Tibial nerve (tissue), 4 donors: Measurements from ENCODE around the gene HLA-DRB1. TPM values are rescaled to one million over a fixed set of nuclear protein-coding genes. Genes with fewer than 3 reads are reported as not detected.

Experiments
- DNase-seq, 2 donors: peaks; one replicate each; pipeline ENCODE4 v3.0.0-alpha.2; 2019; ENCODE audit warnings: low spot score in 2 of 2
- H3K27ac ChIP-seq, 4 donors: fragments of 200-600 bp; sonication (generic) in 3 of 4; one replicate each; pipeline ENCODE4 v1.5.1; 2017 to 2019; ENCODE audit warnings: mild to moderate bottlenecking in 1 of 4
- H3K27me3 ChIP-seq, 2 donors: fragments of 200-600 bp; sonication (generic) in 1 of 2; one replicate each; pipeline versions ENCODE4 v1.5.1 to v1.6.0; 2017 to 2019
- H3K36me3 ChIP-seq, 3 donors: fragments of 200-600 bp; sonication (generic); one replicate each; pipeline ENCODE4 v1.5.1; 2018 to 2019
- H3K4me1 ChIP-seq, 4 donors: fragments of 200-600 bp; sonication (generic) in 3 of 4; one replicate each; pipeline ENCODE4 v1.5.1; 2017 to 2019
- H3K4me3 ChIP-seq, 4 donors: fragments of 200-600 bp; sonication (generic) in 3 of 4; one replicate each; pipeline ENCODE4 v1.5.1; 2017 to 2019; ENCODE audit warnings: mild to moderate bottlenecking in 1 of 4, moderate library complexity in 1 of 4
- H3K9me3 ChIP-seq, 4 donors: fragments of 200-600 bp; sonication (generic) in 3 of 4; one replicate each; pipeline ENCODE4 v1.5.1; 2017 to 2019
- CTCF ChIP-seq, 5 experiments: fragments of 200-600 bp in 3 of 5; fragments of 450-650 bp in 2 of 5; sonication (generic) in 3 of 5; IDR thresholded peaks; one replicate each; pipeline ENCODE4 v1.5.1; 2016 to 2019; ENCODE audit warnings: antibody characterized with exemption in 5 of 5, mild to moderate bottlenecking in 3 of 5, moderate library complexity in 2 of 5
- EP300 ChIP-seq, 2 donors: sonication (generic); formaldehyde crosslinking; IDR thresholded peaks; one replicate each; pipeline ENCODE4 v1.6.1; 2017; ENCODE audit warnings: antibody characterized with exemption in 2 of 2, mild to moderate bottlenecking in 1 of 2
- POLR2A ChIP-seq, 2 donors: fragments of 450-650 bp; IDR thresholded peaks; one replicate each; pipeline ENCODE4 v1.6.1; 2017; ENCODE audit warnings: antibody characterized with exemption in 2 of 2, mild to moderate bottlenecking in 2 of 2, moderate library complexity in 2 of 2
- WGBS, 2 donors: methylation state at CpG; one replicate each; pipeline ENCODE4 v1.1.5; 2018; 5-methylcytosine and 5-hydroxymethylcytosine counted together
- total RNA-seq, 4 donors: library from RNA; depleted of rRNA; stranded (reverse); fragments of >200 nt; gene quantifications; one replicate each; pipeline ENCODE4 v1.1.0, GENCODE V29; 2016

HLA-DRB1 gene
- 10 to 100 TPM; 40.2 to 94.8 (median 64.3) TPM for total RNA-seq

DNA sequence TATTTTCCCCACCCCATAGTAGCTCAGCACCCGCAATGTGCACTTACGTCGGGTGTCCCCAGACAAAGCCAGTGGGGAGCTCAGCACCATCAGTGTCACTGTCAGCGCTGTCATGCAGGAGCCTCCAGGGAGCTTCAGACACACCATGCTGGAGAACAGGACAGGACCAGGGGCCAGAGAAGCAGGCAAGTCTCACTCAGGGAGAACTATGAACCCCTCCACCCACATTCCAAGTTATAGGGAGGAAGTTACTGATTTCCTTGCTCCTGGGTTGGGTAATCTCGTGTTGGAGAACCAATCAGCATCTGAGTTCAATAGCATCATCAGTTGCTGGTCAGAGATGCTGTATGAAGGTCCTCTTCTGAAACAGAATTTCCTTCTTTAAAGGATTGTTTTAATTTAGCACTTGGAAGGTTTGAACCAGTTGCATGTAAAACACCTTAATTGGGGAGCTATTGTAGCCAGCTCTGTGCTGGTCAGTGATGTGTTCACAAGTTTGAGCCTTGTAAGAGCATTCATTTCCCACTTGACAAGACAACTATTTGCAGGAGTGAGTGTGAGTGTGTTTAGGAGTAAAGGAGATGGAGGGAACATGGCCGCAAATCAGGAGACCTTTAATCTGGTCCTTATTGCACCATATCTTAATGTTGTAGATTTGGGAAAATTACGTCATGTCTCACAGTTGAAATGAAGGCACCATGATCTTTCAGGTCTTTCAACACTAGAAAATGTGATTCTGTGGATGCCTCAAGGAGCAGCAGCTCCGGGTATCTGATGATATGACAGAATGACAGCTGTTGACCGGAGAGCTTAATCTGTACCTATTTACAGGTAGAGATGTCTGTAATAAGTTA, at the start of gene HLA-DRB1:
HLA-DRB1 (minus strand) TSS at position 253 of the 854 bp plus-strand sequence; CDS start at position 147, 106 bp downstream.
- 26 to 31% methylated on average over 9 of the region's 9 CpGs for WGBS, 2 donors
- no peak for TF ChIP-seq CTCF (IDR thresholded peaks at IDR 0.05)
- TF ChIP-seq POLR2A (IDR thresholded peaks at IDR 0.05): peak in 1 of 2 donors; percentile 39
- TF ChIP-seq EP300 (IDR thresholded peaks at IDR 0.05): no peak
- H3K4me3 ChIP-seq: no peak within 1 kb of the TSS
- H3K27ac ChIP-seq: no peak within 1 kb of the TSS
- no peak for DNase-seq
- no peaks in the 10 kb centered on the region for H3K36me3 ChIP-seq
- no peaks in the 10 kb centered on the region for H3K4me1 ChIP-seq
- no peaks in the 10 kb centered on the region for H3K27me3 ChIP-seq
- H3K9me3 ChIP-seq: no peaks in the 10 kb centered on the region

DNA sequence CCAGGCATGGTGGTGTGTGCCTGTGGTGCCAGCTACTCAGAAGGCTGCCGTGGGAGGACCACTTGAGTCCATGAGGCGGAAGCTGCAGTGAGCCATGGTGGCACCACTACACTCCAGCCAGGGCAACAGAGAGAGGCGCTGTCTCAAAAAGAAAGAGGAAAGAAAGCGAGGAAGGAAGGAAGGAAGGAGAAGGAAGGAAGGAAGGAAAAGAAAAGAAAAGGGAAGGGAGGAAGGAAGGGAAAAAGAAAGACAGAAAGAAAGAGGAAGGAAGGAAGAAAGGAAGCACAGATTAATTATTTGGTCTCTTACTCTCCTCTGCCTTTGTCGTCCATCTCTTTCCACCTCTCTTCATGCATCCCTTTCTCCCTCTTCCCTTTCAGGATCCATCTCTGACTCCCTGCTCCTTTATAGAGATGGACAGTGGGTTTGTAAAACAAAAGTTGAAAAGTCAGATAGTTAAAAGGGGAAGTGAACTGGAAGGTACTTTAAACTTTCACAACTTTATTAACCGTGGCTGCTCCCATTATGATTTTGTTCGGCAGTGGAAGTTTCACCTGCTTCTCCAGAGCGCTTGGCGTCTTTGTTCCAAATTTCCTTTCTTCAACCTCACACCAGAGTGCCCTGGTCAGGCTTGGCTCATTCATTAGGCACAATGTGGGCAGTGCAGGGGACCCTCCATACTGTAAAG, 49.0 kb upstream of the HLA-DRB1 start:
- no peak for DNase-seq
- Histone ChIP-seq H3K9me3 (no peaks in the 10 kb centered on the region), H3K4me1 (no peaks in the 10 kb centered on the region), H3K27me3 (no peaks in the 10 kb centered on the region), H3K4me3 (no peak overlapping the region), H3K36me3 (no peaks in the 10 kb centered on the region), H3K27ac (no peak overlapping the region)
- WGBS, 2 donors: 22 to 33% methylated on average over 3 to 7 of the region's 9 CpGs
- no peak for TF ChIP-seq EP300 (IDR thresholded peaks at IDR 0.05)
- no peak for TF ChIP-seq POLR2A (IDR thresholded peaks at IDR 0.05)
- TF ChIP-seq CTCF (IDR thresholded peaks at IDR 0.05): no peak

- TF ChIP-seq CTCF (IDR thresholded peaks at IDR 0.05): no peak
- TF ChIP-seq EP300 (IDR thresholded peaks at IDR 0.05): no peak
- TF ChIP-seq POLR2A (IDR thresholded peaks at IDR 0.05): no peak
- H3K36me3 ChIP-seq: no peaks in the 10 kb centered on the region
- peak overlapping the region in 1 of 4 donors; percentile 22 for H3K27ac ChIP-seq
- H3K9me3 ChIP-seq: no peaks in the 10 kb centered on the region
- DNase-seq: no peak
- no peaks in the 10 kb centered on the region for H3K27me3 ChIP-seq
- 30 to 46% methylated on average over 3 of the region's 3 CpGs for WGBS, 2 donors
- H3K4me3 ChIP-seq: peak overlapping the region in 1 of 4 donors; percentile 19
- no peaks in the 10 kb centered on the region for H3K4me1 ChIP-seq
Observed at GRCh38 chr6:32637883-32638282, 48.2 kb upstream of the HLA-DRB1 start.

GRCh38 chr6:32637219-32637880, 47.7 kb upstream of the HLA-DRB1 start, which contains the start of gene HLA-DQA1:
TSS of gene HLA-DQA1 (plus strand) at chr6:32637406. CDS start at chr6:32637459, 53 bp downstream.
- Histone ChIP-seq H3K27ac (peak within 1 kb of the TSS in 1 of 4 donors; percentile 22), H3K4me3 (peak within 1 kb of the TSS in 1 of 4 donors; percentile 19), H3K4me1 (no peaks in the 10 kb centered on the region), H3K9me3 (no peaks in the 10 kb centered on the region), H3K36me3 (no peaks in the 10 kb centered on the region), H3K27me3 (no peaks in the 10 kb centered on the region)
- peak in 1 of 2 donors; percentile 29 for DNase-seq
- WGBS, 2 donors: 18 to 29% methylated on average over 7 of the region's 7 CpGs
- TF ChIP-seq CTCF (IDR thresholded peaks at IDR 0.05): no peak
- TF ChIP-seq EP300 (IDR thresholded peaks at IDR 0.05): peak in 1 of 2 donors; percentile 31
- TF ChIP-seq POLR2A (IDR thresholded peaks at IDR 0.05): peak in 1 of 2 donors; percentile 30
